GM18517 (cell line): ENCODE data around the gene MANSC4.

ENCODE experiments used
- ATAC-seq: cut with Tn5 transposase; IDR thresholded peaks from one replicate; pipeline ENCODE4 v1.9.1; 2021; ENCODE audit warnings: mild to moderate bottlenecking, moderate library complexity; ENCODE audit not compliant: unreplicated experiment

The MANSC4 gene

GRCh38 chr12:27779920-27780611, at the start of gene MANSC4, which contains the start of gene KLHL42:
MANSC4 (minus strand) TSS chr12:27780236; CDS start chr12:27771276, 8,960 bp downstream.
KLHL42 (plus strand) TSS chr12:27780233; CDS start chr12:27780331, 98 bp downstream.
- peak; percentile 69 for ATAC-seq

- ATAC-seq, result no peak
Observed at GRCh38 chr12:27828196-27828595, 48.2 kb upstream of the MANSC4 start.

GRCh38 chr12:27826076-27826475, 46.0 kb upstream of the MANSC4 start:
- no peak for ATAC-seq

GRCh38 chr12:27824126-27824842, 44.2 kb upstream of the MANSC4 start:
- ATAC-seq, result peak; percentile 64

- no peak for ATAC-seq
Observed at GRCh38 chr12:27823038-27823437, 43.0 kb upstream of the MANSC4 start.

- ATAC-seq, result peak; percentile 74
Observed at GRCh38 chr12:27822076-27822712, 42.2 kb upstream of the MANSC4 start.

- ATAC-seq, result no peak
Observed at GRCh38 chr12:27821259-27821973, 41.4 kb upstream of the MANSC4 start.

- no peak for ATAC-seq
Observed at GRCh38 chr12:27820564-27820963, 40.5 kb upstream of the MANSC4 start.

- no peak for ATAC-seq
Observed at GRCh38 chr12:27818401-27818918, 38.4 kb upstream of the MANSC4 start.

- no peak for ATAC-seq
Observed at GRCh38 chr12:27817766-27818165, 37.7 kb upstream of the MANSC4 start.

GRCh38 chr12:27814851-27815591, 35.0 kb upstream of the MANSC4 start:
- no peak for ATAC-seq

- ATAC-seq, result no peak
Observed at GRCh38 chr12:27814411-27814810, 34.4 kb upstream of the MANSC4 start.

- ATAC-seq, result no peak
Observed at GRCh38 chr12:27812502-27812901, 32.5 kb upstream of the MANSC4 start.

- ATAC-seq, result no peak
Observed at GRCh38 chr12:27810756-27811155, 30.7 kb upstream of the MANSC4 start.

GRCh38 chr12:27808841-27809240, 28.8 kb upstream of the MANSC4 start:
- ATAC-seq, result no peak

GRCh38 chr12:27807063-27807703, 27.1 kb upstream of the MANSC4 start:
- no peak for ATAC-seq

GRCh38 chr12:27806259-27806658, 26.2 kb upstream of the MANSC4 start:
- no peak for ATAC-seq

- ATAC-seq, result no peak
Observed at GRCh38 chr12:27805238-27805637, 25.2 kb upstream of the MANSC4 start.

- ATAC-seq, result no peak
Observed at GRCh38 chr12:27802936-27803335, 22.9 kb upstream of the MANSC4 start.

- ATAC-seq, result no peak
Observed at GRCh38 chr12:27802511-27802910, 22.5 kb upstream of the MANSC4 start.
